ENCODE data around the gene PTP4A2. TPM values are rescaled to one million over a fixed set of nuclear protein-coding genes. Genes with fewer than 3 reads are reported as not detected.

Gene PTP4A2
- total and polyA plus RNA-seq, 10 of the 15 experiments (the other 5 are each of a cell fraction or from before 2014, with no cell fraction given), result 180 to 909 (median 375) TPM

GRCh38 chr1:31910933-31911332 lies 27.2 kb downstream of the PTP4A2 start (continued):
- TF ChIP-seq ZNF592 (IDR thresholded peaks at IDR 0.05), result no peak
- TF ChIP-seq YBX1 (IDR thresholded peaks at IDR 0.05), result no peak
- TF ChIP-seq CBX5 (IDR thresholded peaks at IDR 0.05; ENCODE audit: low read depth), result no peak
- no peak for TF ChIP-seq NFYA (IDR thresholded peaks at IDR 0.05; ENCODE audit: borderline replicate concordance, low read depth, low read length)
- TF ChIP-seq ELK1 (IDR thresholded peaks at IDR 0.05; ENCODE audit: low read depth, low read length), result no peak
- TF ChIP-seq TBL1XR1 (IDR thresholded peaks at IDR 0.05; ENCODE audit: low read depth, low read length), result no peak
- TF ChIP-seq SP1 (IDR thresholded peaks at IDR 0.05; ENCODE audit: low read depth, low read length), result no peak
- TF ChIP-seq ZSCAN29 (IDR thresholded peaks at IDR 0.05), result no peak
- no peak for TF ChIP-seq TARDBP (IDR thresholded peaks at IDR 0.05; ENCODE audit: borderline replicate concordance)
- TF ChIP-seq STAT3 (IDR thresholded peaks at IDR 0.05; ENCODE audit: low read depth, low read length), result no peak
- no peak for TF ChIP-seq GABPA (IDR thresholded peaks at IDR 0.05; ENCODE audit: low read depth)
- TF ChIP-seq CBFB (IDR thresholded peaks at IDR 0.05; ENCODE audit: low read depth), result no peak
- no peak for TF ChIP-seq SMARCA5 (IDR thresholded peaks at IDR 0.05)
- no peak for TF ChIP-seq ZNF24 (IDR thresholded peaks at IDR 0.05)
- peak in 1 of 2 experiments; percentile 53; a peak in 1 of 4 replicates for TF ChIP-seq ETV6 (conservative IDR thresholded peaks at IDR 0.05 in 1 of 2, IDR thresholded peaks at IDR 0.05 in 1 of 2; ENCODE audit: borderline replicate concordance in 1 of 2, low read depth in 1 of 2)
- TF ChIP-seq RB1 (IDR thresholded peaks at IDR 0.05; ENCODE audit: borderline replicate concordance), result no peak
- TF ChIP-seq SRF (IDR thresholded peaks at IDR 0.05; ENCODE audit: low read depth in 2 of 2, low read length in 2 of 2), result no peak
- no peak for TF ChIP-seq HCFC1 (IDR thresholded peaks at IDR 0.05; ENCODE audit: low read length)
- TF ChIP-seq BRCA1 (IDR thresholded peaks at IDR 0.05; ENCODE audit: low read depth, low read length), result no peak
- no peak for TF ChIP-seq IRF3 (IDR thresholded peaks at IDR 0.05)
- TF ChIP-seq RELB (IDR thresholded peaks at IDR 0.05; ENCODE audit: low read depth), result no peak
- no peak for TF ChIP-seq E2F4 (IDR thresholded peaks at IDR 0.05; ENCODE audit: low read depth, low read length)
- no peak for TF ChIP-seq HDAC6 (IDR thresholded peaks at IDR 0.05; ENCODE audit: unreplicated experiment)

Measured in GM12878 (cell line).